ENCODE results near the gene SPRY4.
"Not testable (repeated sequence)": the region's sequence is repeated elsewhere in the genome, so short reads cannot be mapped to it uniquely, and the experiment has no call there.

The SPRY4 gene

DNA sequence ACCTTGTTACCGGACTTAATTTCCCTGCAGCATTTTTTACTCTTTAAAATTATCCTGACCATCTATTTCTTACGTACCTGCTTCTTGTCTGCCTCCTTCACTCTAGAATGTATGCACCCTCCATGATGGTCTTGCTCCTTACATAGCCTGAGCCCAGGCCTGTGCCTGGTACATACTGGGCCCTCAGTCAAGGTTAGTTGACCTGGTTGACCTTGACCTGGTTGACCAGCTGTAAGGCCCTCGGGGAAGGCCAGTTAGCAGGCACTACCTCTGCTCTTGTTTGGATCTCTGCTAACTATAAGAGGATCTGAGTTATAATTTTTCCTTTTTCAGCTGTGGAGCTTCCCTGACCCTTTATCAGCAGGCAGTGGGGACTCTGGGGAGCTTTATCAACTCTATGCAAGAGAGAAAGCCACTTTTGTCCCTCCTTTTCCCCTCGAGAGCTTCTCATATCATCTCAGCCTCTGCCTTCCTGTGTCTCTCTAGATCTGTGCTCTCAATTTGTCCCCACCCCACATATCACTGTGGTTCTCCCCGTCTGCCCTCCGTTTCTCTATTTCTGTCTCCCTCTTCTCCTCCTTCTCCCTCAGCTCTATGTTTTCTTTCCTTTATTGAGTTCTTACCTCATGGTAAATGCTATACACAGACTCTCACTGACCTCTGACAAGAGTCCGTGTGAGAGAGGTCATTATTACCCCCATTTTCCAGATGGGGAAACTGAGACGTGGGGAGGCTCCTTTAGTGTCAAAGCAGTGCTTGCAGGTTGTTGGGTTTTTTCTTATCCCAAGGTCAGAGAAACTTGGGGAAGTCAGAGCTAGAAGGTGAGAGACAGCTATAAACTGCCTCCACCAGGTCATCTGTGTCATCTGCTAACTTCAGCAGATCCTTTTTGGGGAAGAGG is 28.6 kb downstream of the SPRY4 start:
- in situ Hi-C loops (cut with MboI; ENCODE audit: low sequenced_read_pairs): no loop called here

DNA sequence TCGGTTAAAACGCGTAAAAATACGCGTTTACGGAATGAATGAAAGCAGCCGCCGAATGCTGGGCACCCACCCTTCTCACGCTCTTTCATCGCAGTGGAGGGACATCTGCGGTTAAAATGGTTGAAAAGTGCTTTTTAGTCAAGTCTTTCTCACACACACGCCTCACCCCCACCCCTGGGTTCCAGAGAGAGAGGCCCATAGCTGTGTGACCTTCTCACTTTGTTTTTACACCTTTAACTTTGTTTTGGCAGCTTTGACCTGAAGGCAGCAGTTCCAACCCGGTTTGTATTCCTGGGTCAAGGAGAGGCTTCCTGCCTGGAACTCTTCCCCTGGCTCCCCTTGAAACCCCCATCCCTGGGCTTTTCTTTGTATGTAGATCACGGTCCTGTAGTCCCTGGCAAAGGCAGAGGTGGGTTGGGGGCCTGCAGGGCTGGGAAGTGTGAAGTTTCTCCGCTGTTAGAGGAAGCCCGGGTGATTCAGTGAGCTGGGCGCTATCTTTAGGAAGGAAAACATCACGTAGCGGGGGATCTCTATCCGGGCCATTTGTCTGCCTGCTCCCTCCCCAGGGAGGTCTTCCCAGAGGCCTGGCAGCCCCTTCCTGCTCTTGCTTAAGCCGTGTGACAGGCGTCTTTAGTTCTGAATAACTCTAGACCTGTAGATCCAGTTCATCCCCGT is 29.6 kb downstream of the SPRY4 start:
- in situ Hi-C loops (cut with MboI; ENCODE audit: low sequenced_read_pairs): no loop called here

DNA sequence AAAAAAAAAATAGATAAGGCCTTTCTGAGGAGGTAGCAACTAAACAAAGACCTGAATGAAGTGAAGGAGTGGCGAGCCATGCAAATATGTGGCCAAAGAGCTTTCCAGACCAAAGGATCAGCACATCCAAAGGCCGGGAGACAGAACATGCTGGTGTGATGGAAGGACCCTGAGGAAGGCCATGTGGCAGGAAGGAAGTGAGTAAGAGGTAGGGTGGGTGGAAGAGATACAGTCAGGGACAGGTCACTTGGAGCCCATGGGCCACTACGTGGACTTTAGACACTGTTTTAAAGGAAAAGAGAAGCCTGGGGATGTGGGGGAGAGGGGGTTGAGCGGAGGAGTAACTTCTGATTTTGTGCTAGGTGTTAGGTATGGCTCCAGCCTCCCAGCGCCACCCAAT is 31.3 kb downstream of the SPRY4 start:
- in situ Hi-C loops (cut with MboI; ENCODE audit: low sequenced_read_pairs): no loop called here

DNA sequence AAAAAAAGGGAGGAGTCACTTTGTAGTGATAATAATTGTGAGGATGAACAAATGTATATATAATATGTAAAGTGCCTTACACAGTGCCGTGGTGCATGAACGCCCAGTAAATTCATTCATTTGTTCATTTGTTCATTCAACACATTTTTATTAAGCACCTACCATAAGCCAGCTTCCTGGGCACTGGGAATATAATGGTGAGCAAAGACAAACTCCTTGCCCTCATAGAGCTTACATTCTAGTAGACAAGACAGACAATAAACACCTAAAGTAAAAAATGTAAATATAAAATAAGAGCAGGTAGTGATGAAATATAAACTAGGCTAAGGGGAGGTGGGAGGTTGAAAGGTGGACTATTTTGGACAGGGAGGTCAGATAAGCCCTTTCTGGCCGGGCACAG is 32.0 kb downstream of the SPRY4 start:
- in situ Hi-C loops (cut with MboI; ENCODE audit: low sequenced_read_pairs): no loop called here

DNA sequence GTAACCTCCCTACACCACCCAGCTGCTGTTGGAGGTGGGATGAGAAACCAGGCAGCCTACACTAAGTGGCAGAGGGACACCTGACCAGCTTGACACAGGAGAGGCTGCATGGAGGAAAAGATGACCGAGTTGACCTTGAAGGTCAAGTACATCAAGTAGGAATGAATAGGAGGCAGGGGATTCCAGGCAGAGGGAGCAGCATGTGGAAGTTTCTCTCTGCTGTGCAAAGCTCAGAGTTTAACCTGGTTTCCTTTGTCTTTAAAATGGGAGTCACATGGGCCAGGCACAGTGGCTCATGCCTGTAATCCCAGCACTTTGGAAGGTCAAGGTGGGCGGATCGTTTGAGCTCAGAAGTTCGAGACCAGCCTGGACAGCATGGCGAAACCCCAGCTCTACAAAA is 32.6 kb downstream of the SPRY4 start:
- in situ Hi-C loops (cut with MboI; ENCODE audit: low sequenced_read_pairs): no loop called here

DNA sequence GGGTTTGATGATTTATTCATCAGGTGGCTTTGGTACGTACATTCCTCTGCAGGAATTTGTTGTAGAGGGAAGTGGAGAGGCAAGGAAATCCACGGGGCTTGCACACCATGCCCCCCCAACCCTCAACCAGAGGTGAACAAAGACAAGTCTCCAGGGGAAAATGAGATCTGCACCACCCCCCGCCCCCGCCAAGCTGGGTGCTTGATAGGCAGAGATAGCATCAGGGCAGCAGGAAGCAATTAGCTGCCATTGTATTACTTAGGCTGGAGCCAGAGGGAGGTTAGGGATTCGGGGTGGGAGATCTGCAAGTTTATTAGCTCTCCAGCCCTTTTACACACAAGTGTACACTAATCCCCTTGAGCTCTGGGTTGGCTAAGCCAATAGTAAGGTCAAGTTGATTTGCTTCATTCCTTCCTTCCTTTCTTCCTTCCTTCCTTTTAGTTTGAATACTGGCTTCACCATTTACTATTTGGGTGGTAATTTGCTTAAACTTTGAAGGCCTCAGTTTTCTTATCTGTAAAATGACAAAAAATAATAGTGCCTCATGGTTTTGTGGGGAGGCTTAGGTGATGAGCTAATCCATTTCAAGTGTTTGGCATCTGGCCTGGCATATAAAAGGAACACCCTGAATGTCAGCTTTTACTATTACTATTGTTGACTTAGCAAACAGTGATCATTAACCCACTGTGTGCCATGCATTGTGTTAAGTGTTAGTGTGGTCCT is 34.1 kb downstream of the SPRY4 start:
- in situ Hi-C loops (cut with MboI; ENCODE audit: low sequenced_read_pairs): no loop called here

DNA sequence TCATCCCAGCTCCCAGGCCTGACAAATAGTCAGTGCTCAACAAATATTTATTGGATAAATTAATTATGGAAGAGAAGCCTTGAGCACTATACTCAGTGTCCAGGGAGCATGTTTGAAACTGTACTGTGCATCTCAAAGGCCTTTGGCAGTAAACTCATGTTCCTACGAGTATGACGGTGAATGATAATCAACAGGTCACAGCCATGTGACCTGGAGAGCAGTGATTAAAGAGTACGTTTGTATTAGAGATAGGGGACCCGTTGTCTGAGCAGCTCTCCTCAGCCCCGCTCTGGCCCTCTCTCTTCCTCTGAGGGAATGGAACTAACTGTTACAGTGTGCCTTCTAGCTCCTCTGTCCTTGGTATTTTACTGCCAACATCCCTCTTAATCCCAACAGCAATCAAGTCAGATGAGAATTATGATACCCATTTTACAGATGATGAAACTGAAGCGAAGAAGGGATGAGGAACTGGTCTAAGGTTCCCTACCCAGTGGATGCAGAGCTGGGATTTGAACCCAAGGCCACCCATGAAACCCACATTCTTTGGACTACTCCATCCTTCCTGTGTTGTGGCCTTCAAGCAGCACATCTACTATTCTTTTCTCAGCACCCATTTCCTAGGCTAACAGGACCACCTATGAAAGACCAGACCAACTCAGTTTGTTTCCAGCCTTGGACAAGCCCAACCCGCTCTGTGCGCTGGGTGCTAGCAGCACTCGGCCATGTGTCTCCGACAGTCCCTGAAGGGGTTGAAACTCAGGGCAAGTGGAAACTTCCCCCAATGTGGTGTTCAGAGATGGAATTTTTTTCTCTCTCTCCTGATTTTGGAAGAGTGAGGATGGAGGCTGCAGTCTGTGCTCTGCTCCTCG is 34.9 kb downstream of the SPRY4 start:
- in situ Hi-C loops (cut with MboI; ENCODE audit: low sequenced_read_pairs): no loop called here

DNA sequence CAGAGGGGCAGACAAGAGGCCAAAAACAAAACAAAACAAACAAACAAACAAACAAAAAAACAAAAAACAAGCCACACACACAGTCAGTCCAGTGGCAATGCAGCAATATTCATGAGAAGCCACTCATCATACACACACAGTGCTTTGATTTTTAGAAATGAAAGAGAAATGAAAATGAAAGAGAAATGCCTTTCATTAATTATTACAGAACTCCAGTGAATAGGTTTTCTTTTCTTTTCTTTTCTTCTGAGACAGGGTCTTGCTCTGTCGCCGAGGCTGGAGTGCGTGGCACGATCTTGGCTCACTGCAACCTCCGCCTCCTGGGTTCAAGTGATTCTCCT is 36.9 kb downstream of the SPRY4 start:
- in situ Hi-C loops (cut with MboI; ENCODE audit: low sequenced_read_pairs): no loop called here

DNA sequence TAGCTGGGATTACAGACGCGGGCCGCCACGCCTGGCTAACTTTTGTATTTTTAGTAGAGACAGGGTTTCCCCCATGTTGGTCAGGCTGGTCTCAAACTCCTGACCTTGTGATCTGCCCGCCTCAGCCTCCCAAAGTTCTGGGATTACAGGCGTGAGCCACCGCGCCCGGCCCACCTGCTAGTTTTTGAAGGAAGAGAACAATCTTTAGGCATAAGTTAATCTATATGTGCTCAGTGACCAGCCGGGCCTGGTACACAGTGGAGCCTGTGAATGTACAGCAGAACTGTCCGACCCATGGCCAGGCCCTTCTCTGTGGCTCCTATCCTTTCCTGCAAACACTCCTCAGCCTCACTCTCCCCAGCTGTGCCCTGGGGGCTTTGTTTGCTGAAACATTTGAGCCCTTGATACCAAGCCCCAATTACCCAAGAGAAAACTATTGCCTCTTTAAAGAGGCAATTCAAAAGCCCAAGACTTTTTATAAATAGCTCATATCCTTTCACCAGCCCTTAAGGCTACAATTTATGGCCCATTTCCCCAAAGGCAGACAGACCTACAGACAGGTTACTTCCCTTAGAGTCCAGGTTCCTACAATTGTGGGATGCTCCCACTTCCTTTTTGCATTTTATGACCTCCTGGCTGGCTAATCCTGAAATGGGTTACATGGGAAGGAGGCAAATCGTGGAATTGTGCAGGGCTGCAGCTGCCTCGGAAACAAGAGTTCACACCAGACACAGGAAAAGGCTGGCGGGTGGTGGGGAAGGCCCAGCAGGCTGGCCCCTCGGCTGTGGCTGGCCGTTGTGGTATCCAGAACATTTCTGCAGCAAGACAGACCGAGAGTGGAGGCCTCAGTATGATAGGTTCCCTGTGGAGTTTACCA is 37.5 kb downstream of the SPRY4 start:
- in situ Hi-C loops (cut with MboI; ENCODE audit: low sequenced_read_pairs): no loop called here

DNA sequence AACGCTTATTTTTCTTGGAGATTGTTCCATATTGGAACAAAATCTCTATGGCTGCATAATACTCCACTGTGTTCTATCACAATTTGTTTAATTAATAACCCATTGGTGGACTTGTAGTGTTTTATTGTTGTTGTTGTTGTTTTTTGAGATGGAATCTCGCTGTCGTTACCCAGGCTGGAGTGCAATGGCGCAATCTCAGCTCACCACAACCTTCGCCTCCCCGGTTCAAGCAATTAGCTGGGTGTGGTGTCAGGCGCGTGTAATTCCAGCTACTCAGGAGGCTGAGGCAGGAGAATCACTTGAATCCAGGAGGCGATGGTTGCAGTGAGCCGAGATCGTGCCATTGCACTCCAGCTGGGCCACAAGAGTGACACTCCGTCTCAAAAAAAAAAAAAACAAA is 38.7 kb downstream of the SPRY4 start:
- in situ Hi-C loops (cut with MboI; ENCODE audit: low sequenced_read_pairs): no loop called here

DNA sequence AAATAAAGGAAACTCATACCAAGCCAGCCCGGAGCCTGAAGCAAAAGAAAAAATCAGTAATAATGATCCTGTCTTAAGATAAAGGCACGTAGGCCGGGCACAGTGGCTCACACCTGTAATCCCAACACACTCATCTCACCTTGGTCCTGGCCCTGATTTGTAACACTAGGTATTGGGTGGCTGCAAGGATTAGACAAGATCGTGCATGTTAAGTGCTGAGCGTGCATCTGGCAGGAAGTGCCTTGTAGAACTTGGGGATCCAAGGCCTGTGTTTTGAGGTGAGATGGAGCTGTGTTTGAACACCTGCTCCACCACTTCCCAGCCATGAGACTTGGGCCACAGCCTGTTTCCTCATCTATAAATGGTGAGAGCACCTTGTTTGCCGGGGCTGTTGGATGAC is 41.5 kb downstream of the SPRY4 start:
- in situ Hi-C loops (cut with MboI; ENCODE audit: low sequenced_read_pairs): no loop called here

DNA sequence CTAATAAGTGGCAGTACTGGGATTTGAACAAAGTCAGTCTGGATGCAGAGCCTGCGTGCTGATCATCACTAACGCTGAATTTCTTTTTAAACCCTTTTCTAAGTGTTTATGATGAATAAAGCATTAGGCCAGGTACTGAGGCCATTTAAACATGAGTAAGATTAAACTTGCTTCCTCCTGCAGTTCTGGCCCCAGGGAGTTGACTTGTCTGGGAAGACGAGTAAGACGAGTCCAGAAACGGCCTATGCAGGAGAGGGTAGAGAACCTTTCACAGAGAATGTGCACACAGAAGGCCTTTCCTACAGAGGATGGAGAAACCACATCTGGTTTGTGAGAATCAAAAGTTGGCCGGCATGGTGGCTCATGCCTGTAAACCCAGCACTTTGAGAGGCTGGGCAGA is 42.9 kb downstream of the SPRY4 start:
- in situ Hi-C loops (cut with MboI; ENCODE audit: low sequenced_read_pairs): no loop called here

DNA sequence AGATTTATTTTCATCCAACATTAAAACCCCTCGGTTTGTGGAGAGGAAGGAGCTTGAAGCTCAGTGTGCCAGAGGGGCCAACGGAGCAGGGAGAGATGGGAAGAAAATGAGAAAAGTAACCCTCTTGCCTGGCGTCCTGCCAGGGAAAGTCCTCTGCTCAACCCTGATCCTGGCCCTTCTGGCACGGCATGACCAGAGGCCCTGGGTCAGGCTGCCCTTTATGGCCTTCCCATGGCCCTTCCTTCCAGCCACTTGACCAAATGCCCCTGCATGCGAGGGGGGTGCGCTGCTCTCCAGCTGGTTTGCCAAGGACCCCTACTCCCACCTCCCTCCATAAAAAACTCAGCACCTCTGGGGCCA is 43.8 kb downstream of the SPRY4 start:
- in situ Hi-C loops (cut with MboI; ENCODE audit: low sequenced_read_pairs): no loop called here

DNA sequence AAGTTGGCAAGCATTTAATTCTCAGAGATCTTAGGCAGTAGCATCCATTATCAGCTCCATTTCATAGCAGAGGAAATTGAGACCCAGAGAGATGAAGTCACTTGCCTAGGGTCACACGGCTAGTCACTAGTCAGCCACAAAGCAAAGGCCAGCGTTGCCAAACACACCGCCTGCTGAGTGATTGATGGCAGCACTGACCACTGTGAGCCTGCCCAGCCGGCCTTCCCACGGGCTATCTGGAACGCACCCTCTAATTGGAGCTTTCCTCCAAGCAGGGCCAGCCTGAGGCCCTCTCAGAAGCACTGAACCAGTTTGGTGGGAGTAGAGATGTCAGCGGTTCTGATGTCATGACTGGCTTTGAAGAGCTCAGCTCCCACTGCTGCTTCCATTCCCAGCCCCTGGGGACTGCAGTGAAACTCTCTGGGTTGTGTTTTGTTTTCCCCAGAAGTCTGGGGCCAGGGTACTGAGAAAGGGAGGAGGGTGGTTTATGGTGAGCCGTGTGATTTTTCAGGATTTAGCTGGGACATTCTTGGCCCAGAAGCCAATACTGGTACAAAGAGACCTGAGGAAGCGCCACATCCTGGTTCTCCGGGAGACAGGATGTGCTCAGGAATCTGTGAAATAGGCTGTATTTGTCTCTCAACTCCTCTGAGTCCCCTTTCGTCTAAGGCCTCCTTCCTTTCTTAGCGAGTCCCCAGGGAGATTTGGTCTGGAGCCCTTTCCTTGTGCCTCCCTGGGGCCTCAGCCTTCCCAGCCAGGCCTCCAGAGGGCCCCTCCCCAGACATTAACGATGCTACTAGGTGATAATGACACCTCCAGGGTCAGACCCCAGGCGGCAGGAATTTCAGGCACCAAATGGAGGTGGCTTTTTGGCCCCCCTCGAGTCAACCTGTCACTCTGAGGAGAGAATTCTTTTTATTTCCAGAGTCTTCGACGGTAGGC is 44.5 kb downstream of the SPRY4 start:
- in situ Hi-C loops (cut with MboI; ENCODE audit: low sequenced_read_pairs): no loop called here

DNA sequence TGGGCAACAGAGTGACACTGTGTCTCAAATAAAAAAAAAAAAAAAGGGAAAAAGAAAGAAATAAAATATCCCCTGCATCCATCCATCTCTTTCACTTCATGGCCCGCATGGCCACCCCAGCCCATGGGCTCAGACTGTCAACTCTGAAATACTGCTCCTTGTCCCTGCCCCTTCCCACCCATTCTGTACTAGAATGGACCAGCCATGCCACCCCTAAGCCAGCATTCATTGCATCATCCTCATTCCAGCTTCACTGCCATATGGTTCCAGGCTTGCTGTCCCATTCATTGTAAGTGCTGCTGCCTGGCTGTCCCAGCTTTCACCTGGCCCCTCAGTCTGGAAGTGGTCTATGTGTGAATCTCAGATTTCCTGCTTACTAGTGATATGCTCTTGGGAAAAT is 46.2 kb downstream of the SPRY4 start:
- in situ Hi-C loops (cut with MboI; ENCODE audit: low sequenced_read_pairs): no loop called here

DNA sequence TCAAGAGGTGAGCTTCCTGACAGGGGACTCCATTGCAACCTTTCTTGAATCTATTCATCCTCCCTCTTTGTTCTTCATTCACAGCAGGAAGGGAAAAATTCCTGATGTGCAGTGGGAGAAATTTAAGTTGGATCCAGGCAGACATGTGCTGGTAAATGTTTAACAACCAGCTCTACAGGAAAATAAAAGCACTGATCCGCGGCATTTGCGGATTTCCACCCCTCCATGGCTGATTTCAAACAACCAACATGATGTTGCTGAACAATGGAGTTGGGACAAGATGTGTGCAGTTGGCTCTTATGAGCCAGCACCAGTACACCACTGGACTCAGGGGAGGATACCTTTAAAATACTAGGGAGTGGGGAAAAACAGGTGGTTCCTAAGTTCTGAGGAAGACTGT is 47.0 kb downstream of the SPRY4 start:
- in situ Hi-C loops (cut with MboI; ENCODE audit: low sequenced_read_pairs): no loop called here

DNA sequence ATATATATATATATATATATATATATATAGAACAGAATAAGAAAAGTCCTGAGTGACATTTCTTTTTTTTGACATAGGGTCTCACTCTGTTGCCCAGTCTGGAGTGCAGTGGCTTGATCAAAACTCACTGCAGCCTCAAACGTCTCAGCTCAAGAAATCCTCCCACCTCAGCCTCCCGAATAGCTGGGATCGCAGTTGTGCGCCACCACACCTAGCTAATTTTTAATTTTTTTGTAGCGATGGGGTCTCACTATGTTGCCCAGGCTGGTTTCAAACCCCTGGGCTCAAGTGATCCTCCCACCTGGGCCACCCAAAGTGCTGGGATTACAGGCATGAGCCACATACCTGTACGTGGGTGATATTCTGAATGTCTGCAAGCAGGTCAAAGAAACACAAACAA is 48.3 kb downstream of the SPRY4 start:
- in situ Hi-C loops (cut with MboI; ENCODE audit: low sequenced_read_pairs): no loop called here

DNA sequence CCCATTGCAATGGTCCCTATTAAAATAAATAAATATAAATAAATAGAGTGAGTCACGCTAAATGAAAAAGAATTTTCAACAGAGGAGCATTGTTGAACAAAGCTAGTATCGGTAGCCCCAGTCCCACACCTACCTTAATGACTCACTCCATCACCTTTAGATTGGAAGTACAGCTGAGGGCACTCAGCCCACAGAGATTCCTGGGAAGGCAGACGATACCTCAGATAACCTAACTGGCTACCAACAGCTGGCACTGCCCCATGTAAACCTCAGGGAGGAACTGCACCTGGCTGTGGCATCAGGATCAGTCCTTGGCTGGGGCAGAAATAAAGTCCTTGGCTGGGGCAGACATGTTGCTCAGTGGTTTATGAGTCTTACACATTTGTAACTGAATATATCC is 49.3 kb downstream of the SPRY4 start:
- in situ Hi-C loops (cut with MboI; ENCODE audit: low sequenced_read_pairs): no loop called here

DNA sequence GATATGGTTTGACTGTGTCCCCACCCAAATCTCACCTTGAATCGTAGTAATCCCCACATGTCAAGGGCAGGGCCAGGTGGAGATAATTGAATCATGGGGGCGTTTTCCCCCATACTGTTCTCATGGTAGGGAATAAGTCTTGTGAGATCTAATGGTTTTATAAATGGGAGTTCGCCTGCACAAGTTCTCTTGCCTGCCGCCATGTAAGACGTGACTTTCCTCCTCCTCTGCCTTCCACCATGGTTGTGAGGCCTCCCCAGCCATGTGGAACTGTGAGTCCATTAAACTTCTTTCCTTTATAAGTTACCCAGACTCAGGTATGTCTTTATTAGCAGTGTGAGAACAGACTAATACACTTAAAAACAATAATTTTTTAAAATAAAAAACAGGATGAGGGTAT is 52.2 kb downstream of the SPRY4 start:
- in situ Hi-C loops (cut with MboI; ENCODE audit: low sequenced_read_pairs): not testable (repeated sequence)
